SH-SY5Y (cell line): ENCODE measurements around the gene ACR.
"Not testable (repeated sequence)": the region's sequence is repeated elsewhere in the genome, so short reads cannot be mapped to it uniquely, and the experiment has no call there.

ENCODE experiments used
- GATA2 ChIP-seq: IDR thresholded peaks from 2 replicates; pipeline ENCODE4 v1.6.1; 2011; ENCODE audit warnings: mild to moderate bottlenecking, low read depth, low read length
- GATA3 ChIP-seq: IDR thresholded peaks from 2 replicates; pipeline ENCODE4 v1.6.1; 2011; ENCODE audit warnings: low read depth, mild to moderate bottlenecking, low read length, moderate library complexity

The ACR gene

DNA sequence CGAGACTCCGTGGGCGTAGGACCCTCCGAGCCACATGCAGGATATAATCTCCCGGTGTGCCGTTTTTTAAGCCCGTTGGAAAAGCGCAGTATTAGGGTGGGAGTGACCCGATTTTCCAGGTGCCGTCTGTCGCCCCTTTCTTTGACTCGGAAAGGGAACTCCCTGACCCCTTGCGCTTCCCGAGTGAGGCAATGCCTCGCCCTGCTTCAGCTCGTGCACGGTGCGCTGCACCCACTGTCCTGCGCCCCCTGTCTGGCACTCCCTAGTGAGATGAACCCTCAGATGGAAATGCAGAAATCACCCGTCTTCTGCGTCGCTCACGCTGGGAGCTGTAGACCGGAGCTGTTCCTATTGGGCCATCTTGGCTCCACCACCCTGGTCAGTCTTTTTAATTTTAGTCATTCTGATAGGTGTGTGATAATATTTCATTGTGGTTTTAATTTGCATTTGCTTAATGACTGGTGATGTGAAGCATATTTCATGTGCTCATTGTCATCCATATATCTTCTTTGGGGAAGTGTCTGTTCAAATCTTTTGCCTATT lies 19.0 kb downstream of the ACR start:
- 0 out of 2 replicates have a peak, but pooled peaks have one; percentile 6 for TF ChIP-seq GATA2

DNA sequence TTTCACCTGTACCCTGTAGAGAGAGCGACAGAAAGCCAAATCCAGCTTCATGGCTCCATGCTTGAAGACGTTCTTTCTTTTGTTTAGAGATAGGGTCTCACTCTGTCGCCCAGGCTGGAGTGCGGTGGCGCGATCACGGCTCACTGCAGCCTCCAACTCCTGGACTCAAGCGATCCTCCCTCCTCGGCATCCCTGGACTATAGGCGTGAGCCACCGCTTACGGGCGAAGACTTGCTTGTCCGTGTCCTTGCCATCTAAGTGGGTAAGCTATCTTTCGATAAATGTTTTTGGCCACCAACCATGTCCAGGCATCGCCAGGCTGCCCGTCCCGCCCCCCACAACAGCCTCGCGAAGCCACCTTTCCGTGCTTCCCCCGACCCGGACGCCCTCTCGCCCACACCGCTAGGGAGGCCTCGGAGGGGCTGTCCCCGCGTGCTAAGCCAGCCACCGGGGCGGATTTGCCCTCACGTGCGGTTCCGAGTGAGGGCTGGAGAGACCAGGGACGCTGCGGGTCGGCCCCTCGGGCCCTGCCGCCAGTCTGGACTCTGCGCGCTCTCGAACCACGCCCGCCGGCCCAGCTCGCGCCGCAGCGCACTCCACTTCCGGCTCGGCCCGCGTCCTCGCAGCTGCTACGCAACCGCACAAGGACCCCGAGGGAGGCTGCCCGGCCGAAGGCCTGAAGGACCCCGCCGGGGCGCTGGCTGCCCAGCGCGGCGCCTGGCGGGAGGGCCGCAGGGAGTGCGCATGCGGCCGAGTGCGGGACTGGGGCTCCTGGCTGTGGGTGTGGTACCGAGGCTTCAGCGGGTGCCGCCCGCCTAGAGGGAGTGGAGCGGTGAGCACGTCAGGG lies 45.3 kb downstream of the ACR start, which contains the start of gene RABL2B:
RABL2B (minus strand) TSS at position 604 of the 847 bp plus-strand sequence. CDS start 1,342 bp downstream, outside the sequence.
- TF ChIP-seq GATA2, GATA3: not testable (repeated sequence)
